H1 (cell line): Measurements from ENCODE around the gene TSPEAR. TPM values are rescaled to one million over a fixed set of nuclear protein-coding genes. Genes with fewer than 3 reads are reported as not detected.

Source experiments
- BACH1 ChIP-seq: IDR thresholded peaks from 2 replicates; pipeline ENCODE4 v1.6.1; 2012; ENCODE audit warnings: low read length, improper control_type of control experiment
- CBX5 ChIP-seq: fragments of 300-800, 300-1000 bp; sonication (generic); IDR thresholded peaks from 2 replicates; pipeline ENCODE4 v1.7.1; 2016; ENCODE audit warnings: antibody characterized with exemption, low read length, low read depth
- KDM5A ChIP-seq: fragments of 200-600 bp; IDR thresholded peaks from 2 replicates; pipeline ENCODE4 v1.7.1; 2012; ENCODE audit warnings: mild to moderate bottlenecking, low read length, inconsistent platforms, mixed read lengths
- NRF1 ChIP-seq: IDR thresholded peaks from 2 replicates; pipeline ENCODE4 v1.6.1; 2011; ENCODE audit warnings: mild to moderate bottlenecking, low read depth, low read length, improper control_type of control experiment
- POLR2A ChIP-seq, 2 experiments: IDR thresholded peaks; 1 replicate in 1 of 2; 2 replicates in 1 of 2; pipeline ENCODE4 v1.6.1; 2011; ENCODE audit warnings: low read depth in 2 of 2, low read length in 2 of 2, mild to moderate bottlenecking in 2 of 2; ENCODE audit errors: control extremely low read depth in 1 of 2
- POU5F1 ChIP-seq: IDR thresholded peaks from 2 replicates; pipeline ENCODE4 v1.6.1; 2011; ENCODE audit warnings: low read depth, mild to moderate bottlenecking, low read length, moderate library complexity
- SP2 ChIP-seq: IDR thresholded peaks from 2 replicates; pipeline ENCODE4 v1.6.1; 2012; ENCODE audit warnings: mild to moderate bottlenecking, low read length, inconsistent platforms
- TAF7 ChIP-seq: optimal IDR thresholded peaks from 2 replicates; pipeline ENCODE3; 2011; ENCODE audit warnings: low read depth, mild to moderate bottlenecking, inconsistent platforms, low read length, moderate library complexity, borderline replicate concordance
- polyA plus RNA-seq, 7 experiments: library from polyadenylated mRNA; depleted of rRNA in 3 of 7; stranded (reverse) in 5 of 7; unstranded in 2 of 7; fragments of >200 nt in 5 of 7; fragments of 200-250 nt in 2 of 7; gene quantifications; 1 replicate in 5 of 7; 2 replicates in 1 of 7; 4 replicates in 1 of 7; pipeline versions ENCODE4 v1.2.1 to v1.2.3, GENCODE V29; 2011 to 2013; ENCODE audit warnings: missing spikeins in 2 of 7, mixed read lengths in 2 of 7
- total RNA-seq: library from RNA; stranded (reverse); fragmentation: NEBNext Ultra II Directional; extraction: Animal tissue kit (Norgen Biotek cat#: 25700); gene quantifications from 2 replicates; pipeline ENCODE4 v1.2.1, GENCODE V29; 2021
- TF ChIP-seq, protein P1 (sequence below): fragments of 300-600 bp; sonication (generic); IDR thresholded peaks from 2 replicates; pipeline ENCODE4 v1.7.1; 2012; ENCODE audit warnings: low read length, moderate library complexity, mild to moderate bottlenecking, inconsistent platforms; ENCODE audit not compliant: insufficient replicate concordance
- TF ChIP-seq, protein P2 (sequence below): IDR thresholded peaks from 2 replicates; pipeline ENCODE4 v1.6.1; 2012; ENCODE audit warnings: low read length, inconsistent platforms
- TF ChIP-seq, protein P3 (sequence below): IDR thresholded peaks from 2 replicates; pipeline ENCODE4 v1.6.1; 2012; ENCODE audit warnings: inconsistent platforms

Gene TSPEAR
- total and polyA plus RNA-seq, 2 of the 8 experiments (the other 6 are each of a cell fraction or from before 2014, with no cell fraction given), result 0.58 to 0.89 TPM

DNA sequence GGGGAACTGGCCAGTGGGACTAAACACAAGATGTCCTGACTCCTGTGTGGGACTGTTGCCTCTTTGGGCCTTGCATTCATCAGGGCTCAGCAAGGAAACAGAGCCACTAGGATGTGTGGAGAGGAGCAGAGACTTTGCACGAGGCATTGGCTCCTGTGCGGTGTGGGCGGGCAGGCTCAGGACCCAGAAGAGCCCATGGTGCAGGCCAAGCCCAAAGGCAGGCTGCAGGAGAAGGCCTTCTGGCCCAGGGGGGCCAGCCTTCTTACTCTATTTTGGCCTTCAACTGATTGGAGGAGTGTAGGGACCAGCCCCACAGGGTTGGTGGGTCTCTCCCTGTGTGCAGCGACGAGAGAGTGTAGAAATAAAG is 232.6 kb downstream of the TSPEAR start (continued):
- TF ChIP-seq, protein P1, sequence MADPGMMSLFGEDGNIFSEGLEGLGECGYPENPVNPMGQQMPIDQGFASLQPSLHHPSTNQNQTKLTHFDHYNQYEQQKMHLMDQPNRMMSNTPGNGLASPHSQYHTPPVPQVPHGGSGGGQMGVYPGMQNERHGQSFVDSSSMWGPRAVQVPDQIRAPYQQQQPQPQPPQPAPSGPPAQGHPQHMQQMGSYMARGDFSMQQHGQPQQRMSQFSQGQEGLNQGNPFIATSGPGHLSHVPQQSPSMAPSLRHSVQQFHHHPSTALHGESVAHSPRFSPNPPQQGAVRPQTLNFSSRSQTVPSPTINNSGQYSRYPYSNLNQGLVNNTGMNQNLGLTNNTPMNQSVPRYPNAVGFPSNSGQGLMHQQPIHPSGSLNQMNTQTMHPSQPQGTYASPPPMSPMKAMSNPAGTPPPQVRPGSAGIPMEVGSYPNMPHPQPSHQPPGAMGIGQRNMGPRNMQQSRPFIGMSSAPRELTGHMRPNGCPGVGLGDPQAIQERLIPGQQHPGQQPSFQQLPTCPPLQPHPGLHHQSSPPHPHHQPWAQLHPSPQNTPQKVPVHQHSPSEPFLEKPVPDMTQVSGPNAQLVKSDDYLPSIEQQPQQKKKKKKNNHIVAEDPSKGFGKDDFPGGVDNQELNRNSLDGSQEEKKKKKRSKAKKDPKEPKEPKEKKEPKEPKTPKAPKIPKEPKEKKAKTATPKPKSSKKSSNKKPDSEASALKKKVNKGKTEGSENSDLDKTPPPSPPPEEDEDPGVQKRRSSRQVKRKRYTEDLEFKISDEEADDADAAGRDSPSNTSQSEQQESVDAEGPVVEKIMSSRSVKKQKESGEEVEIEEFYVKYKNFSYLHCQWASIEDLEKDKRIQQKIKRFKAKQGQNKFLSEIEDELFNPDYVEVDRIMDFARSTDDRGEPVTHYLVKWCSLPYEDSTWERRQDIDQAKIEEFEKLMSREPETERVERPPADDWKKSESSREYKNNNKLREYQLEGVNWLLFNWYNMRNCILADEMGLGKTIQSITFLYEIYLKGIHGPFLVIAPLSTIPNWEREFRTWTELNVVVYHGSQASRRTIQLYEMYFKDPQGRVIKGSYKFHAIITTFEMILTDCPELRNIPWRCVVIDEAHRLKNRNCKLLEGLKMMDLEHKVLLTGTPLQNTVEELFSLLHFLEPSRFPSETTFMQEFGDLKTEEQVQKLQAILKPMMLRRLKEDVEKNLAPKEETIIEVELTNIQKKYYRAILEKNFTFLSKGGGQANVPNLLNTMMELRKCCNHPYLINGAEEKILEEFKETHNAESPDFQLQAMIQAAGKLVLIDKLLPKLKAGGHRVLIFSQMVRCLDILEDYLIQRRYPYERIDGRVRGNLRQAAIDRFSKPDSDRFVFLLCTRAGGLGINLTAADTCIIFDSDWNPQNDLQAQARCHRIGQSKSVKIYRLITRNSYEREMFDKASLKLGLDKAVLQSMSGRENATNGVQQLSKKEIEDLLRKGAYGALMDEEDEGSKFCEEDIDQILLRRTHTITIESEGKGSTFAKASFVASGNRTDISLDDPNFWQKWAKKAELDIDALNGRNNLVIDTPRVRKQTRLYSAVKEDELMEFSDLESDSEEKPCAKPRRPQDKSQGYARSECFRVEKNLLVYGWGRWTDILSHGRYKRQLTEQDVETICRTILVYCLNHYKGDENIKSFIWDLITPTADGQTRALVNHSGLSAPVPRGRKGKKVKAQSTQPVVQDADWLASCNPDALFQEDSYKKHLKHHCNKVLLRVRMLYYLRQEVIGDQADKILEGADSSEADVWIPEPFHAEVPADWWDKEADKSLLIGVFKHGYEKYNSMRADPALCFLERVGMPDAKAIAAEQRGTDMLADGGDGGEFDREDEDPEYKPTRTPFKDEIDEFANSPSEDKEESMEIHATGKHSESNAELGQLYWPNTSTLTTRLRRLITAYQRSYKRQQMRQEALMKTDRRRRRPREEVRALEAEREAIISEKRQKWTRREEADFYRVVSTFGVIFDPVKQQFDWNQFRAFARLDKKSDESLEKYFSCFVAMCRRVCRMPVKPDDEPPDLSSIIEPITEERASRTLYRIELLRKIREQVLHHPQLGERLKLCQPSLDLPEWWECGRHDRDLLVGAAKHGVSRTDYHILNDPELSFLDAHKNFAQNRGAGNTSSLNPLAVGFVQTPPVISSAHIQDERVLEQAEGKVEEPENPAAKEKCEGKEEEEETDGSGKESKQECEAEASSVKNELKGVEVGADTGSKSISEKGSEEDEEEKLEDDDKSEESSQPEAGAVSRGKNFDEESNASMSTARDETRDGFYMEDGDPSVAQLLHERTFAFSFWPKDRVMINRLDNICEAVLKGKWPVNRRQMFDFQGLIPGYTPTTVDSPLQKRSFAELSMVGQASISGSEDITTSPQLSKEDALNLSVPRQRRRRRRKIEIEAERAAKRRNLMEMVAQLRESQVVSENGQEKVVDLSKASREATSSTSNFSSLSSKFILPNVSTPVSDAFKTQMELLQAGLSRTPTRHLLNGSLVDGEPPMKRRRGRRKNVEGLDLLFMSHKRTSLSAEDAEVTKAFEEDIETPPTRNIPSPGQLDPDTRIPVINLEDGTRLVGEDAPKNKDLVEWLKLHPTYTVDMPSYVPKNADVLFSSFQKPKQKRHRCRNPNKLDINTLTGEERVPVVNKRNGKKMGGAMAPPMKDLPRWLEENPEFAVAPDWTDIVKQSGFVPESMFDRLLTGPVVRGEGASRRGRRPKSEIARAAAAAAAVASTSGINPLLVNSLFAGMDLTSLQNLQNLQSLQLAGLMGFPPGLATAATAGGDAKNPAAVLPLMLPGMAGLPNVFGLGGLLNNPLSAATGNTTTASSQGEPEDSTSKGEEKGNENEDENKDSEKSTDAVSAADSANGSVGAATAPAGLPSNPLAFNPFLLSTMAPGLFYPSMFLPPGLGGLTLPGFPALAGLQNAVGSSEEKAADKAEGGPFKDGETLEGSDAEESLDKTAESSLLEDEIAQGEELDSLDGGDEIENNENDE, result no peak
- TF ChIP-seq, protein P2, sequence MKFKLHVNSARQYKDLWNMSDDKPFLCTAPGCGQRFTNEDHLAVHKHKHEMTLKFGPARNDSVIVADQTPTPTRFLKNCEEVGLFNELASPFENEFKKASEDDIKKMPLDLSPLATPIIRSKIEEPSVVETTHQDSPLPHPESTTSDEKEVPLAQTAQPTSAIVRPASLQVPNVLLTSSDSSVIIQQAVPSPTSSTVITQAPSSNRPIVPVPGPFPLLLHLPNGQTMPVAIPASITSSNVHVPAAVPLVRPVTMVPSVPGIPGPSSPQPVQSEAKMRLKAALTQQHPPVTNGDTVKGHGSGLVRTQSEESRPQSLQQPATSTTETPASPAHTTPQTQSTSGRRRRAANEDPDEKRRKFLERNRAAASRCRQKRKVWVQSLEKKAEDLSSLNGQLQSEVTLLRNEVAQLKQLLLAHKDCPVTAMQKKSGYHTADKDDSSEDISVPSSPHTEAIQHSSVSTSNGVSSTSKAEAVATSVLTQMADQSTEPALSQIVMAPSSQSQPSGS, result no peak
- TF ChIP-seq POLR2A (IDR thresholded peaks at IDR 0.05; ENCODE audit: control extremely low read depth in 1 of 2, low read depth in 2 of 2, low read length in 2 of 2) (no peak), POU5F1 (no peak), TAF7 (no peak), KDM5A (no peak), SP2 (no peak), CBX5 (no peak), BACH1 (no peak), NRF1 (no peak)
- TF ChIP-seq, protein P3, sequence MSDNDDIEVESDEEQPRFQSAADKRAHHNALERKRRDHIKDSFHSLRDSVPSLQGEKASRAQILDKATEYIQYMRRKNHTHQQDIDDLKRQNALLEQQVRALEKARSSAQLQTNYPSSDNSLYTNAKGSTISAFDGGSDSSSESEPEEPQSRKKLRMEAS, result no peak
